ELR (cell line): Measurements from ENCODE around the gene C2CD2L.
A peak's percentile ranks its signal among the peaks of the same experiment; 100 is the strongest.
"Not testable (repeated sequence)": the region's sequence is repeated elsewhere in the genome, so short reads cannot be mapped to it uniquely, and the experiment has no call there.

Experiments used
- DNase-seq: peaks from one replicate; pipeline ENCODE4 v3.0.0-alpha.2; 2015; ENCODE audit warnings: low read depth

Gene C2CD2L

GRCh38 chr11:119152043-119152442, 44.9 kb downstream of the C2CD2L start:
- DNase-seq: no peak

- no peak for DNase-seq
These were observed 45.5 kb downstream of the C2CD2L start for GRCh38 chr11:119152604-119153003.

- DNase-seq: no peak
These were observed 46.1 kb downstream of the C2CD2L start for GRCh38 chr11:119153049-119153818.

GRCh38 chr11:119154178-119154577, 47.0 kb downstream of the C2CD2L start:
- no peak for DNase-seq

- DNase-seq: peak; percentile 73
These were observed 48.8 kb downstream of the C2CD2L start for GRCh38 chr11:119155733-119156492.

- no peak for DNase-seq
These were observed 49.4 kb downstream of the C2CD2L start for GRCh38 chr11:119156496-119156895.

GRCh38 chr11:119157063-119157462, 49.9 kb downstream of the C2CD2L start:
- DNase-seq: no peak

- DNase-seq: no peak
These were observed 51.3 kb downstream of the C2CD2L start for GRCh38 chr11:119158467-119158866.

- no peak for DNase-seq
These were observed 53.0 kb downstream of the C2CD2L start for GRCh38 chr11:119160151-119160550.

GRCh38 chr11:119161871-119162270, 54.7 kb downstream of the C2CD2L start:
- no peak for DNase-seq

GRCh38 chr11:119166368-119167076, 59.4 kb downstream of the C2CD2L start:
- DNase-seq: peak; percentile 83

- DNase-seq: not testable (repeated sequence)
These were observed 59.9 kb downstream of the C2CD2L start for GRCh38 chr11:119167077-119167458.

GRCh38 chr11:119167933-119168332, 60.8 kb downstream of the C2CD2L start:
- DNase-seq: no peak
